Hepatic stellate cell (primary cell): ENCODE results near the gene ZFYVE21.
"Not testable (repeated sequence)": the region's sequence is repeated elsewhere in the genome, so short reads cannot be mapped to it uniquely, and the experiment has no call there.

Experiments
- DNase-seq: peaks from one replicate; pipeline ENCODE4 v3.0.0; 2011; ENCODE audit warnings: low spot score

ZFYVE21 gene

GRCh38 chr14:103763730-103764488 lies 48.3 kb downstream of the ZFYVE21 start:
- no peak for DNase-seq

GRCh38 chr14:103765526-103765925 lies 49.9 kb downstream of the ZFYVE21 start:
- no peak for DNase-seq

- DNase-seq = no peak
Measured at GRCh38 chr14:103767336-103767894, 51.8 kb downstream of the ZFYVE21 start.

GRCh38 chr14:103770500-103770899 lies 54.9 kb downstream of the ZFYVE21 start:
- no peak for DNase-seq

- DNase-seq = no peak
Measured at GRCh38 chr14:103770902-103771301, 55.3 kb downstream of the ZFYVE21 start.

GRCh38 chr14:103772078-103772712 lies 56.6 kb downstream of the ZFYVE21 start:
- DNase-seq = no peak

GRCh38 chr14:103773521-103773920 lies 57.9 kb downstream of the ZFYVE21 start:
- no peak for DNase-seq

- no peak for DNase-seq
Measured at GRCh38 chr14:103775506-103775905, 59.9 kb downstream of the ZFYVE21 start.

- DNase-seq = not testable (repeated sequence)
Measured at GRCh38 chr14:103776319-103776718, 60.7 kb downstream of the ZFYVE21 start.

GRCh38 chr14:103782376-103782775 lies 66.8 kb downstream of the ZFYVE21 start:
- no peak for DNase-seq
